MM.1S (cell line): ENCODE data around the gene CHST6.
"Not testable (repeated sequence)": the region's sequence is repeated elsewhere in the genome, so short reads cannot be mapped to it uniquely, and the experiment has no call there.

Source experiments
- DNase-seq: peaks from one replicate; pipeline ENCODE4 v3.0.0-alpha.2; 2015
- H2AFZ ChIP-seq: fragments of 300-600 bp; sonication (generic); 2 replicates; pipeline ENCODE4 v1.6.0; 2016; ENCODE audit warnings: antibody characterized with exemption, low read length
- H3F3A ChIP-seq: fragments of 300-600 bp; sonication (generic); 2 replicates; pipeline ENCODE4 v1.6.1; 2016; ENCODE audit warnings: mild to moderate bottlenecking, antibody characterized with exemption, low read length, moderate library complexity, mixed read lengths; ENCODE audit not compliant: insufficient read depth
- H3K27ac ChIP-seq: fragments of 300-600 bp; sonication (generic); 2 replicates; pipeline ENCODE4 v1.5.1; 2016; ENCODE audit warnings: mild to moderate bottlenecking, low read length
- H3K27me3 ChIP-seq: fragments of 300-600 bp; sonication (generic); replicated peaks from 2 replicates; pipeline ENCODE4 v1.6.0; 2016; ENCODE audit warnings: low read length; ENCODE audit not compliant: insufficient read depth
- H3K36me3 ChIP-seq: fragments of 300-600 bp; sonication (generic); replicated peaks from 2 replicates; pipeline ENCODE4 v1.6.1; 2016; ENCODE audit warnings: mild to moderate bottlenecking, low read length, mixed read lengths; ENCODE audit not compliant: insufficient read depth
- H3K4me1 ChIP-seq: fragments of 300-600 bp; sonication (generic); 2 replicates; pipeline ENCODE4 v1.6.1; 2016; ENCODE audit warnings: low read length, mixed read lengths
- H3K4me2 ChIP-seq: fragments of 300-600 bp; sonication (generic); 2 replicates; pipeline ENCODE4 v1.6.0; 2016; ENCODE audit warnings: low read depth, low read length
- H3K4me3 ChIP-seq: fragments of 300-600 bp; sonication (generic); 2 replicates; pipeline ENCODE4 v1.5.1; 2016; ENCODE audit warnings: low read length, mixed read lengths
- H3K79me2 ChIP-seq: fragments of 300-600 bp; sonication (generic); 2 replicates; pipeline ENCODE4 v1.6.1; 2016; ENCODE audit warnings: mixed run types, low read length, mixed read lengths
- H3K9ac ChIP-seq: fragments of 300-600 bp; sonication (generic); 2 replicates; pipeline ENCODE4 v1.6.1; 2016; ENCODE audit warnings: low read length, mixed read lengths
- H3K9me2 ChIP-seq: fragments of 300-600 bp; sonication (generic); replicated peaks from 2 replicates; pipeline ENCODE4 v1.6.1; 2016; ENCODE audit warnings: mild to moderate bottlenecking, low read length, mixed read lengths; ENCODE audit not compliant: insufficient read depth
- H3K9me3 ChIP-seq: fragments of 300-600 bp; sonication (generic); replicated peaks from 2 replicates; pipeline ENCODE4 v1.6.1; 2016; ENCODE audit warnings: mild to moderate bottlenecking, low read length, mixed read lengths; ENCODE audit not compliant: insufficient read depth
- H4K20me1 ChIP-seq: fragments of 300-600 bp; sonication (generic); 2 replicates; pipeline ENCODE4 v1.6.1; 2016; ENCODE audit warnings: mild to moderate bottlenecking, low read length, moderate library complexity, mixed read lengths; ENCODE audit not compliant: insufficient read depth
- CTCF ChIP-seq: fragments of 300-600 bp; sonication (generic); IDR thresholded peaks from 2 replicates; pipeline ENCODE4 v1.5.1; 2016; ENCODE audit warnings: antibody characterized with exemption, low read length, mixed read lengths
- EZH2 ChIP-seq: fragments of 300-600 bp; sonication (generic); optimal IDR thresholded peaks from 2 replicates; pipeline ENCODE3; 2017; ENCODE audit warnings: low read depth, mild to moderate bottlenecking, antibody characterized with exemption, low read length, mixed read lengths
- EZH2phosphoT487 ChIP-seq: fragments of 300-600 bp; sonication (generic); IDR thresholded peaks from 2 replicates; pipeline ENCODE4 v1.6.1; 2018; ENCODE audit warnings: antibody characterized with exemption, low read length

Gene CHST6

GRCh38 chr16:75526032-75526790 is 31.0 kb upstream of the CHST6 start:
- no peak overlapping the region for H3K4me2 ChIP-seq
- H3K27me3 ChIP-seq = no peaks in the 10 kb centered on the region
- H3K4me1 ChIP-seq = no peaks in the 10 kb centered on the region
- H3K4me3 ChIP-seq = no peak overlapping the region
- no peaks in the 10 kb centered on the region for H3F3A ChIP-seq
- H3K9ac ChIP-seq = no peak overlapping the region
- H2AFZ ChIP-seq = no peak overlapping the region
- H3K9me2 ChIP-seq = no peaks in the 10 kb centered on the region
- TF ChIP-seq EZH2phosphoT487 (no peak), CTCF (no peak), EZH2 (no peak)
- no peaks in the 10 kb centered on the region for H3K36me3 ChIP-seq
- no peaks in the 10 kb centered on the region for H3K79me2 ChIP-seq
- no peak overlapping the region for H3K27ac ChIP-seq
- DNase-seq = no peak
- H3K9me3 ChIP-seq = no peaks in the 10 kb centered on the region
- H4K20me1 ChIP-seq = no peaks in the 10 kb centered on the region

GRCh38 chr16:75519175-75519574 is 23.9 kb upstream of the CHST6 start:
- H3K4me2 ChIP-seq = no peak overlapping the region
- H3F3A ChIP-seq = no peaks in the 10 kb centered on the region
- H3K9me2 ChIP-seq = no peaks in the 10 kb centered on the region
- H3K9ac ChIP-seq = no peak overlapping the region
- no peaks in the 10 kb centered on the region for H3K4me1 ChIP-seq
- H3K27ac ChIP-seq = no peak overlapping the region
- H2AFZ ChIP-seq = no peak overlapping the region
- H3K27me3 ChIP-seq = no peaks in the 10 kb centered on the region
- no peak for DNase-seq
- H4K20me1 ChIP-seq = no peaks in the 10 kb centered on the region
- no peaks in the 10 kb centered on the region for H3K79me2 ChIP-seq
- no peak for TF ChIP-seq EZH2phosphoT487
- TF ChIP-seq EZH2 = no peak
- TF ChIP-seq CTCF = no peak
- no peak overlapping the region for H3K4me3 ChIP-seq
- H3K36me3 ChIP-seq = no peaks in the 10 kb centered on the region
- H3K9me3 ChIP-seq = no peaks in the 10 kb centered on the region

GRCh38 chr16:75516189-75516966 is 21.1 kb upstream of the CHST6 start:
- not testable (repeated sequence) for H3K4me1 ChIP-seq, H3F3A ChIP-seq, H3K36me3 ChIP-seq, H3K9me2 ChIP-seq, H3K27ac ChIP-seq, H3K79me2 ChIP-seq, H3K27me3 ChIP-seq, H3K9me3 ChIP-seq, H4K20me1 ChIP-seq, DNase-seq
- peak overlapping the region; percentile 78; the same call in 1 of the 2 replicates for H2AFZ ChIP-seq
- H3K4me2 ChIP-seq = peak overlapping the region; percentile 39; the same call in 1 of the 2 replicates
- H3K9ac ChIP-seq = peak overlapping the region; percentile 68
- H3K4me3 ChIP-seq = peak overlapping the region; percentile 72

- no peak overlapping the region for H3K4me2 ChIP-seq
- H4K20me1 ChIP-seq = no peaks in the 10 kb centered on the region
- no peaks in the 10 kb centered on the region for H3K4me1 ChIP-seq
- H2AFZ ChIP-seq = no peak overlapping the region
- H3K79me2 ChIP-seq = no peaks in the 10 kb centered on the region
- H3K27me3 ChIP-seq = no peaks in the 10 kb centered on the region
- H3K36me3 ChIP-seq = no peaks in the 10 kb centered on the region
- no peak for DNase-seq
- no peaks in the 10 kb centered on the region for H3F3A ChIP-seq
- no peak for TF ChIP-seq EZH2phosphoT487
- no peak for TF ChIP-seq EZH2
- TF ChIP-seq CTCF = no peak
- H3K9ac ChIP-seq = no peak overlapping the region
- no peaks in the 10 kb centered on the region for H3K9me2 ChIP-seq
- no peak overlapping the region for H3K27ac ChIP-seq
- no peak overlapping the region for H3K4me3 ChIP-seq
- H3K9me3 ChIP-seq = no peaks in the 10 kb centered on the region
These were observed 19.1 kb upstream of the CHST6 start for GRCh38 chr16:75514296-75514695.
